NOMO-1 (cell line): ENCODE measurements around the gene PCBP3.

Experiments
- DNase-seq, 2 experiments: peaks; one replicate each; lab custom pipeline; 2025; ENCODE audit not compliant: unreplicated experiment in 2 of 2; lab: John Stamatoyannopoulos, UW

PCBP3 gene

GRCh38 chr21:45935628-45936027 lies 292.1 kb downstream of the PCBP3 start:
- DNase-seq = no peak

GRCh38 chr21:45937721-45938452 lies 294.4 kb downstream of the PCBP3 start:
- DNase-seq = no peak

GRCh38 chr21:45938453-45938755 lies 294.9 kb downstream of the PCBP3 start:
- DNase-seq = no peak

- no peak for DNase-seq
These were observed 295.4 kb downstream of the PCBP3 start for GRCh38 chr21:45938811-45939520.

GRCh38 chr21:45939521-45940045 lies 296.1 kb downstream of the PCBP3 start:
- DNase-seq = no peak

GRCh38 chr21:45940091-45940490 lies 296.6 kb downstream of the PCBP3 start:
- DNase-seq = no peak

GRCh38 chr21:45940621-45941337 lies 297.3 kb downstream of the PCBP3 start:
- DNase-seq = no peak

- no peak for DNase-seq
These were observed 297.8 kb downstream of the PCBP3 start for GRCh38 chr21:45941338-45941710.

- no peak for DNase-seq
These were observed 298.4 kb downstream of the PCBP3 start for GRCh38 chr21:45941717-45942546.

- no peak for DNase-seq
These were observed 299.5 kb downstream of the PCBP3 start for GRCh38 chr21:45942755-45943629.

GRCh38 chr21:45943630-45944540 lies 300.4 kb downstream of the PCBP3 start:
- no peak for DNase-seq

- no peak for DNase-seq
These were observed 301.1 kb downstream of the PCBP3 start for GRCh38 chr21:45944601-45945000.

- DNase-seq = no peak
These were observed 301.7 kb downstream of the PCBP3 start for GRCh38 chr21:45945066-45945867.

- DNase-seq = no peak
These were observed 302.3 kb downstream of the PCBP3 start for GRCh38 chr21:45945868-45946210.

- no peak for DNase-seq
These were observed 303.8 kb downstream of the PCBP3 start for GRCh38 chr21:45947296-45947695.

- DNase-seq = no peak
These were observed 304.3 kb downstream of the PCBP3 start for GRCh38 chr21:45947716-45948255.

GRCh38 chr21:45948576-45949141 lies 305.1 kb downstream of the PCBP3 start:
- DNase-seq = no peak
